DOHH2 (cell line): ENCODE data around the gene ZNF30.

Source experiments
- H3F3A ChIP-seq: fragments of 200-600 bp; sonication (generic), shearing (Covaris generic); 2 replicates; pipeline ENCODE4 v1.6.0; 2016; ENCODE audit warnings: antibody characterized with exemption, mild to moderate bottlenecking; ENCODE audit not compliant: control insufficient read depth, insufficient read depth
- H3K27ac ChIP-seq: fragments of 200-600 bp; sonication (generic); 2 replicates; pipeline ENCODE4 v1.5.1; 2014; ENCODE audit warnings: low read depth, mild to moderate bottlenecking, low read length, moderate library complexity
- H3K27me3 ChIP-seq: fragments of 200-600 bp; sonication (generic); 2 replicates; pipeline ENCODE4 v1.6.1; 2014; ENCODE audit warnings: mild to moderate bottlenecking, low read length, mixed read lengths; ENCODE audit not compliant: control insufficient read depth
- H3K36me3 ChIP-seq: fragments of 200-600 bp; sonication (generic); 2 replicates; pipeline ENCODE4 v1.6.1; 2014; ENCODE audit warnings: mild to moderate bottlenecking, low read length, moderate library complexity, mixed read lengths; ENCODE audit not compliant: control insufficient read depth
- H3K4me1 ChIP-seq: fragments of 200-600 bp; sonication (generic); 2 replicates; pipeline ENCODE4 v1.6.1; 2014; ENCODE audit warnings: mild to moderate bottlenecking, low read length, mixed read lengths; ENCODE audit not compliant: control insufficient read depth
- H3K4me2 ChIP-seq: fragments of 200-600 bp; sonication (generic); 2 replicates; pipeline ENCODE4 v1.6.0; 2014; ENCODE audit warnings: mild to moderate bottlenecking, low read length, moderate library complexity
- H3K4me3 ChIP-seq: fragments of 200-600 bp; sonication (generic); 2 replicates; pipeline ENCODE4 v1.5.1; 2014; ENCODE audit warnings: mild to moderate bottlenecking, low read length, mixed read lengths
- H3K79me2 ChIP-seq: fragments of 200-600 bp; sonication (generic); 2 replicates; pipeline ENCODE4 v1.6.1; 2014; ENCODE audit warnings: mild to moderate bottlenecking, low read length, mixed read lengths; ENCODE audit not compliant: control insufficient read depth
- H3K9me2 ChIP-seq: fragments of 200-600 bp; sonication (generic); replicated peaks from 2 replicates; pipeline ENCODE4 v1.6.1; 2014; ENCODE audit warnings: mild to moderate bottlenecking, low read length, mixed read lengths; ENCODE audit not compliant: control insufficient read depth
- H3K9me3 ChIP-seq: fragments of 200-600 bp; sonication (generic); 2 replicates; pipeline ENCODE4 v1.6.1; 2014; ENCODE audit warnings: antibody characterized with exemption, low read length, mixed read lengths; ENCODE audit not compliant: control insufficient read depth, insufficient read depth
- H4K20me1 ChIP-seq: fragments of 200-600 bp; sonication (generic); 2 replicates; pipeline ENCODE4 v1.6.0; 2014; ENCODE audit warnings: low read depth, mild to moderate bottlenecking, antibody characterized with exemption, low read length, moderate library complexity; ENCODE audit not compliant: control insufficient read depth, insufficient read depth
- CTCF ChIP-seq: fragments of 200-600 bp; sonication (generic); IDR thresholded peaks from one replicate; pipeline ENCODE4 v1.5.1; 2014; ENCODE audit warnings: antibody characterized with exemption, mild to moderate bottlenecking, low read depth, low read length; ENCODE audit not compliant: poor library complexity, severe bottlenecking
- EZH2phosphoT487 ChIP-seq: fragments of 200-600 bp; sonication (generic); IDR thresholded peaks from 2 replicates; pipeline ENCODE4 v1.6.1; 2017; ENCODE audit warnings: borderline replicate concordance, mild to moderate bottlenecking, antibody characterized with exemption, low read length, moderate library complexity, mixed read lengths

Gene ZNF30

DNA sequence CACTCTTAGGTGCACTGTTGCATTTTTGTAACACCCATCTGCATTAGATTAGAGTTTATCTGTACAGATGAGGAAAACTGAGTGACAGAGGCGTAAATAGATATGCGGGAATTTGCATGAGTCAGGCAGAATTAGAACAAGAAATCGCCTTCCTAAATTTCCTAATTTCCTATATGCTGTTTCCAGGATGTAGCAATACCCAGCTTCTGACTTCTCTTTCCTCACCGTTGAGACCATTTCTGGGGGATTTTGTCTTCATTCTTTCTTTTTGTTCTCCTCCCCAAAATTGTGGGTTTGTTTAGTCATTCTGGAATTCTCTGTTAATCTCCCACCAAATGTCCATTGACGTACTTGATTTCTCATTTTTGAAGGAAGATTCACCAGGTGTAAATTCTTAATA, 47.9 kb downstream of the ZNF30 start:
- no peaks in the 10 kb centered on the region for H3K79me2 ChIP-seq
- no peaks in the 10 kb centered on the region for H3K36me3 ChIP-seq
- no peak overlapping the region for H3K4me2 ChIP-seq
- H3K27me3 ChIP-seq = no peaks in the 10 kb centered on the region
- H4K20me1 ChIP-seq = no peaks in the 10 kb centered on the region
- no peaks in the 10 kb centered on the region for H3F3A ChIP-seq
- peaks cover 15% of the 10 kb centered on the region for H3K4me1 ChIP-seq
- no peak overlapping the region for H3K27ac ChIP-seq
- TF ChIP-seq CTCF = no peak
- no peak for TF ChIP-seq EZH2phosphoT487
- peaks cover 3% of the 10 kb centered on the region for H3K9me3 ChIP-seq
- no peak overlapping the region for H3K4me3 ChIP-seq
- no peaks in the 10 kb centered on the region for H3K9me2 ChIP-seq

DNA sequence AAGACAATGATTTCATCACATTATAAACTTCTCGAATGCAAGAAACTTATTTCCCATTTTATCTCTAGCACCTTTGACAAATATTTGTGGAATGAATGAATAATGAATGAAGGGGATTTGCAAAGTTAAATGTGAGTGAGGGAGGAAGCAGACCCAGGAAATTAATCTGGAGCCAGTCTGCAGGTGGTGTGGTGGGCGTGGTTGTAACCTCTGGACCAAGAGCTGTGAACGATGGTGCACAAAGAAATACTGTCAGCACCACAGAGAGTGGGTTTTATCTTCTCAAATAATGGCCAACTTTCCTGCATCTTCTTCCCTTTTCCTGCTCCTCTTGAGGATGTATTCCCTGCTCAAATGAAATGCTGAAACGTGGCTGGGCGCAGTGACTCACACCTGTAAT, 48.4 kb downstream of the ZNF30 start:
- Histone ChIP-seq H3K4me2 (no peak overlapping the region), H3K79me2 (no peaks in the 10 kb centered on the region), H3K27ac (no peak overlapping the region), H4K20me1 (no peaks in the 10 kb centered on the region), H3K36me3 (no peaks in the 10 kb centered on the region), H3K9me3 (no peaks in the 10 kb centered on the region; the same call in 1 of the 2 replicates), H3K27me3 (no peaks in the 10 kb centered on the region), H3K4me1 (peaks cover 15% of the 10 kb centered on the region), H3K9me2 (no peaks in the 10 kb centered on the region), H3K4me3 (no peak overlapping the region), H3F3A (no peaks in the 10 kb centered on the region)
- TF ChIP-seq CTCF (no peak), EZH2phosphoT487 (no peak)

DNA sequence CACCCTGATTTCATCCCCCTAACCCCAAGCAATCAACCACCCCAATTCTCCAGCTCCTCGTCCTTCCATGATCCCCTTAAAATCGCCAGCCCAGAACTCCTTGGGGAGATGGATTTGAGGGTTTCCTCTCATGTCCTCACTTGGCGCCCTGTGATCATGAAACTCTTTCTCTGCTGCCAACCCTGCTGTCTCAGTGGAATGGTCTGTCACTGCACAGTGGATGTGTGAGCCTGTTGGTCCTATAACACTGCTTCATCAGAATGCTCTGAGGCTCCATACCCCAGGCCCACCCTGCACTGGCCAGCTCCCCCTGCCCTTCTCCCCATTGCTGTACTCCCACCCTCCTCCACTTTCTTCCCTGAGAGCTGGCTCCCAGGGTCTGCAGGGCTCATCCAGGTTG, 49.9 kb downstream of the ZNF30 start:
- TF ChIP-seq CTCF = no peak
- no peak for TF ChIP-seq EZH2phosphoT487
- no peaks in the 10 kb centered on the region for H4K20me1 ChIP-seq
- H3K79me2 ChIP-seq = no peaks in the 10 kb centered on the region
- no peaks in the 10 kb centered on the region for H3F3A ChIP-seq
- H3K9me3 ChIP-seq = no peaks in the 10 kb centered on the region
- H3K4me2 ChIP-seq = no peak overlapping the region
- H3K4me1 ChIP-seq = peaks cover 15% of the 10 kb centered on the region
- no peak overlapping the region for H3K27ac ChIP-seq
- no peaks in the 10 kb centered on the region for H3K9me2 ChIP-seq
- H3K27me3 ChIP-seq = no peaks in the 10 kb centered on the region
- H3K4me3 ChIP-seq = no peak overlapping the region
- no peaks in the 10 kb centered on the region for H3K36me3 ChIP-seq
